ENCODE results near the gene ATMIN. TPM values are rescaled to one million over a fixed set of nuclear protein-coding genes. Genes with fewer than 3 reads are reported as not detected.

The ATMIN gene
- total RNA-seq, 1 experiment from 2014 or later = 46.7 TPM

GRCh38 chr16:81070979-81071378 is 35.3 kb downstream of the ATMIN start:
- POLR2A ChIA-PET = no interaction called here
- Histone ChIP-seq H3K9me2 (ENCODE audit: insufficient read depth) (no peaks in the 10 kb centered on the region), H3K9ac (ENCODE audit: low read length) (no peak overlapping the region), H3K4me1 (ENCODE audit: control insufficient read depth in 1 of 2, insufficient read depth in 2 of 2, low read length in 2 of 2) (peaks cover 1 to 10% of the 10 kb centered on the region in 2 experiments; a peak in 3 of 4 replicates), H3K36me3 (ENCODE audit: control insufficient read depth in 1 of 2, insufficient read depth in 2 of 2, low read length in 2 of 2) (no peaks in the 10 kb centered on the region), H3K4me3 (replicated peaks in 1 of 2; ENCODE audit: low read depth in 1 of 2, low read length in 2 of 2) (no peak overlapping the region), H4K20me1 (ENCODE audit: insufficient read depth) (no peaks in the 10 kb centered on the region), H3K9me3 (ENCODE audit: control insufficient read depth in 1 of 2, insufficient read depth in 1 of 2, low read depth in 1 of 2, low read length in 2 of 2) (no peaks in the 10 kb centered on the region), H3K4me2 (ENCODE audit: low read length) (no peak overlapping the region), H3K27me3 (ENCODE audit: insufficient read depth, low read length) (no peaks in the 10 kb centered on the region), H3K79me2 (ENCODE audit: insufficient read depth, low read length) (no peaks in the 10 kb centered on the region), H3K27ac (ENCODE audit: low read depth, low read length) (no peak overlapping the region), H2AFZ (ENCODE audit: low read depth, low read length, poor library complexity, severe bottlenecking) (no peak overlapping the region)
- ATAC-seq (no peak), DNase-seq (ENCODE audit: low read depth, low spot score) (no peak)
- BruUV-seq (replicated peaks) = no TSS peak
- intact Hi-C loops (cut with micrococcal nuclease) = no loop called here
- RAD21 ChIA-PET (ENCODE audit: low non-redundant PET in 1 of 2, low total read pairs in 2 of 2, uncharacterized antibody in 2 of 2, unreplicated experiment in 2 of 2) = no interaction called here
- no peak for TF ChIP-seq ATF3 (IDR thresholded peaks at IDR 0.05)
- no peak for TF ChIP-seq EZH2 (IDR thresholded peaks at IDR 0.05)
- no peak for TF ChIP-seq ZFX (IDR thresholded peaks at IDR 0.05)
- TF ChIP-seq ELF1 (IDR thresholded peaks at IDR 0.05; ENCODE audit: borderline replicate concordance, low read depth) = no peak
- TF ChIP-seq EZH2phosphoT487 (IDR thresholded peaks at IDR 0.05; ENCODE audit: borderline replicate concordance) = no peak
- no peak for TF ChIP-seq TCF7L2 (IDR thresholded peaks at IDR 0.05; ENCODE audit: borderline replicate concordance, extremely low read depth, insufficient read depth, insufficient read length)
- TF ChIP-seq SP1 (IDR thresholded peaks at IDR 0.05; ENCODE audit: low read depth) = no peak
- no peak for TF ChIP-seq MAX (IDR thresholded peaks at IDR 0.05)
- TF ChIP-seq POLR2AphosphoS5 (IDR thresholded peaks at IDR 0.05; ENCODE audit: low read depth, low read length) = no peak
- no peak for TF ChIP-seq CBX3 (IDR thresholded peaks at IDR 0.05; ENCODE audit: low read depth)
- TF ChIP-seq POLR2A (IDR thresholded peaks at IDR 0.05; ENCODE audit: borderline replicate concordance, extremely low read depth, insufficient read depth, insufficient read length) = no peak
- no peak for TF ChIP-seq CEBPB (IDR thresholded peaks at IDR 0.05; ENCODE audit: low read depth)
- no peak for TF ChIP-seq SRF (IDR thresholded peaks at IDR 0.05; ENCODE audit: low read depth)
- no peak for TF ChIP-seq CTCF (IDR thresholded peaks at IDR 0.05 in 2 of 3, conservative IDR thresholded peaks at IDR 0.05 in 1 of 3; ENCODE audit: borderline replicate concordance in 1 of 3, insufficient read depth in 1 of 3, low read depth in 2 of 3, low read length in 2 of 3)
- TF ChIP-seq RAD21 (IDR thresholded peaks at IDR 0.05; ENCODE audit: low read depth) = no peak
- CTCF ChIA-PET = interaction anchor here (2.9 kb wide), 1 partner anchor 35 kb away, joined by 11 read pairs; the partner anchor contains the start of gene ATMIN

All from HCT116 (cell line).